Neuron (in vitro differentiated cells): ENCODE results near the gene DTHD1.

Experiments used
- H2AFZ ChIP-seq: one replicate; pipeline ENCODE4 v1.6.1; 2013; ENCODE audit warnings: low read depth, mild to moderate bottlenecking, inconsistent platforms, low read length, moderate library complexity
- H3K27me3 ChIP-seq: one replicate; pipeline ENCODE4 v1.6.1; 2013; ENCODE audit warnings: low read length; ENCODE audit not compliant: insufficient read depth
- H3K36me3 ChIP-seq: one replicate; pipeline ENCODE4 v1.6.1; 2013; ENCODE audit warnings: low read length; ENCODE audit not compliant: insufficient read depth
- H3K4me1 ChIP-seq: one replicate; pipeline ENCODE4 v1.6.1; 2013; ENCODE audit warnings: low read length; ENCODE audit not compliant: insufficient read depth
- H3K4me3 ChIP-seq: 2 replicates; pipeline ENCODE4 v1.5.1; 2013; ENCODE audit warnings: mild to moderate bottlenecking, low read length, moderate library complexity
- H3K9me3 ChIP-seq: one replicate; pipeline ENCODE4 v1.6.1; 2013; ENCODE audit warnings: low read length

DTHD1 gene

DNA sequence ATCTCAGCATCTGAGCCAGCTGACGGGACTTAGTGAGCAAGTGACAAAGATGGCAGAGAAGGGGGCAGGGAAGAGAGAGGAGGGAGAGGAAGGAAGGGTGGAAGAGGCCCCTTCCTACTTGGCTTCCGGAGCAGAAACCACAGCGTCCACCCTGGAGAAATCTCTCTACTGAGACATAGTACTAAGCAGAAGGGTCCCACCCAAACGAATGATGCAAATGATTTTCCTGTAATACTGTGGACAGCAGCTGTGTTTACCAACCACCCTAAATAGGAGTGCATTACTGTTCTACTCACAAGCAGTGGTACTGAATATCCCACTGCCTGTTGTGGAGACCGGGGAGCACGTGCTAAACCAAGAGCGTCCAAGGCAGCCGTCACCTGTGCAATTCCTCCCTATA, 29.4 kb downstream of the DTHD1 start:
- Histone ChIP-seq H3K4me1 (no peaks in the 10 kb centered on the region), H3K36me3 (no peaks in the 10 kb centered on the region)

GRCh38 chr4:36312511-36312910, 31.1 kb downstream of the DTHD1 start:
- H3K27me3 ChIP-seq = no peaks in the 10 kb centered on the region
- no peaks in the 10 kb centered on the region for H3K4me1 ChIP-seq
- H3K4me3 ChIP-seq = no peak overlapping the region
- H3K9me3 ChIP-seq = no peaks in the 10 kb centered on the region
- H2AFZ ChIP-seq = no peak overlapping the region
- no peaks in the 10 kb centered on the region for H3K36me3 ChIP-seq

More for the DNA sequence above, 29.4 kb downstream of the DTHD1 start:
- H2AFZ ChIP-seq = no peak overlapping the region
- H3K27me3 ChIP-seq = no peaks in the 10 kb centered on the region
- H3K4me3 ChIP-seq = no peak overlapping the region
- no peaks in the 10 kb centered on the region for H3K9me3 ChIP-seq

DNA sequence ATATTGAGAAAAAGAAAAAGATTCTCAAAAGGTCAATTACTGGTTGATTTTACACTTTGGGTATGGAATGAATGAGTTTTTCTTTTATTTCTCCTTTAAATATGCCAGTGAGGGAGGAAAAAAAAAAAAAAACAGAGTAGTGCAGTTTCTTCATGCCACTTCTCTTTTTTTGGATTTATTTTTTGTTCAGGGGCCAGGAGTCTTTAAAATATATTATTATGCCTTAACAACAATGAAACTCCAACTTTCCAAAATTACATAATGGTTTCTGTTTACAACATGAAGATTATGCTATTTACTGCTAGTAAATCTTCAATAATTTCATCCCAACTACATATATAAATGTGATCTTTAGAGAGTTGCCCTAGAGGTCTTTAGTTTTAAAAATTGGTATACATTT, 31.9 kb downstream of the DTHD1 start:
- H2AFZ ChIP-seq = no peak overlapping the region
- H3K36me3 ChIP-seq = no peaks in the 10 kb centered on the region
- H3K9me3 ChIP-seq = no peaks in the 10 kb centered on the region
- H3K27me3 ChIP-seq = no peaks in the 10 kb centered on the region
- no peaks in the 10 kb centered on the region for H3K4me1 ChIP-seq
- H3K4me3 ChIP-seq = no peak overlapping the region

DNA sequence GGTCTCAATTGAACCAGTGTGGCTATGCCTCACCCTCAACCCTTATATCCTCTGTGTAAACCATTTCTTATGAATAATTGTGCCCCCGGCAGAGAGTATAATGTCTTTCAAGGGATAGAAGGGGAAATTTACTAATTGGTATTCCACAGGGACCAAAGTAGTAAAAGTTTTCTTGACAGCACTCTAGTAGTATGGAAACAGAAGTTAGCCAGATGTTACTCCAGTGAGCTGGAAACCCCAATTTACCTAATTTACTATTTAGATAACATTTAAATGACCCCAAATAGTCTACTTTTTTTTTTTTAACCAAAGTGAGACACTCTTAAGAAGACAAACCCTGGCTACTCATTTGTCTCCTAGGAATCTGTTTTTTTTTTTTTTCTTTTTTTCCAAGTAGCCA, 32.3 kb downstream of the DTHD1 start:
- Histone ChIP-seq H3K4me3 (no peak overlapping the region), H3K4me1 (no peaks in the 10 kb centered on the region), H3K36me3 (no peaks in the 10 kb centered on the region), H2AFZ (no peak overlapping the region), H3K27me3 (no peaks in the 10 kb centered on the region), H3K9me3 (no peaks in the 10 kb centered on the region)

DNA sequence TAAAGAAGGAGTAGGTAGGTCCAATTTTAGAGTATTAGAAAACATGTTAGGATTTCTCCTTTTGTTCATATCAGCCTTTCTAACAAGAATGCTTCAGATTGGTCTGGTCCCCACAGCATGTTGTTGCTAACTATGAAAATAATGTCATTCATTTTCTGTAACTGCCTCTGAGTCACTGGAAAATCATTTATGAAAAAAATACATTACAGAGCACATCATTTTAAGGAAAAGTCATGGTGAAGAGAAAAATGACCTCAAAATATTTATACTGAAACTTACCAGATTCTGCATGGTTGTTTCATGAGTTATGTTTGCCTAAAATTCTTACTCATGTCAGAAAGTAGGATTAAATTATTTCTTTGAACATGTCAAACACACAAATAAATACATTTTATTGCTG, 35.2 kb downstream of the DTHD1 start:
- no peak overlapping the region for H2AFZ ChIP-seq
- H3K27me3 ChIP-seq = no peaks in the 10 kb centered on the region
- H3K9me3 ChIP-seq = no peaks in the 10 kb centered on the region
- no peaks in the 10 kb centered on the region for H3K4me1 ChIP-seq
- H3K4me3 ChIP-seq = no peak overlapping the region
- H3K36me3 ChIP-seq = no peaks in the 10 kb centered on the region

DNA sequence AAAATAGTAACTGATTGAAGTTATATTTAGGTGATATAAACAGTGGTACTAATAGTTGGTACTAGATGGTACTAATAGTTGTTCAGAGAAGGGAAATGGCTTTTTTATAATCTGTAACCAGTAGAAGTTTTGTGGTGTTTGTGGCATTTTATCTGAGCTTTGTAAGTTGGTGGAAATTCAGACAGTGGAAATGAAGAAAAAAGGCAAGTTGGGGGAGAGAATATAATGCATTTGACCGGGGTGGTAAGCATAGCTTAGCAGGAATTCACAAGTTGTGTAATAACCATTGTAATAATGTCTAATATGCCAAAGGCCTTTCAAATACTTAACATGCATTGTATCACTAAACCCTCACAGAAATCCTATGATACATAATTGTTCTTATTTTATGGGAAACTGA, 36.3 kb downstream of the DTHD1 start:
- Histone ChIP-seq H2AFZ (no peak overlapping the region), H3K27me3 (no peaks in the 10 kb centered on the region), H3K9me3 (no peaks in the 10 kb centered on the region), H3K4me1 (no peaks in the 10 kb centered on the region), H3K4me3 (no peak overlapping the region), H3K36me3 (no peaks in the 10 kb centered on the region)

- Histone ChIP-seq H3K27me3 (no peaks in the 10 kb centered on the region), H3K4me3 (no peak overlapping the region), H3K9me3 (no peaks in the 10 kb centered on the region), H3K4me1 (no peaks in the 10 kb centered on the region), H3K36me3 (no peaks in the 10 kb centered on the region), H2AFZ (no peak overlapping the region)
These were observed 38.9 kb downstream of the DTHD1 start for GRCh38 chr4:36320117-36320896.

- Histone ChIP-seq H3K9me3 (no peaks in the 10 kb centered on the region), H3K27me3 (no peaks in the 10 kb centered on the region), H2AFZ (no peak overlapping the region), H3K36me3 (no peaks in the 10 kb centered on the region), H3K4me3 (no peak overlapping the region), H3K4me1 (no peaks in the 10 kb centered on the region)
These were observed 39.8 kb downstream of the DTHD1 start for GRCh38 chr4:36321176-36321575.

DNA sequence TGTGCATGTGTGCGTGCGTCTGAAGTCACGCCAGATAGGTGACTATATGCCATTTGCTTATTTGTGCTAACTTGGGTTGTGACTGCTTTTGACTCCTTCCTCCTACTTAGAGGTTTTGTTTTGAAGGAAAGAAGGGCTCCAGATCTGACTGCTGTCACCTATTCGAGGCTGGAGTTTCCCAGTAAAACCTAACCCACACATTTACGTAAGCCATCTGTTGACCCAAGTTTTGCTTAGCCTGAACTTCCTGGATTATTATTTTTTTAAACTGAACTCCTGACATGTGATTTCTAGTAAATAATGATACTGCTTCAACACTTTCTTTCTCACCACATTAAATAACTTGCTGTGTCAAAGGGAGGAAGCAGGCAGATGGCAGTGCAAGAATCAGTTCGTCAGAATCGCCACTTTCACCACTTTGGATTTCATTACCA, 41.5 kb downstream of the DTHD1 start:
- Histone ChIP-seq H3K4me1 (no peaks in the 10 kb centered on the region), H2AFZ (no peak overlapping the region), H3K9me3 (no peaks in the 10 kb centered on the region), H3K4me3 (no peak overlapping the region), H3K27me3 (no peaks in the 10 kb centered on the region), H3K36me3 (no peaks in the 10 kb centered on the region)

GRCh38 chr4:36323816-36324419, 42.5 kb downstream of the DTHD1 start:
- H3K4me1 ChIP-seq = no peaks in the 10 kb centered on the region

GRCh38 chr4:36324808-36325207, 43.4 kb downstream of the DTHD1 start:
- H2AFZ ChIP-seq = no peak overlapping the region
- H3K27me3 ChIP-seq = no peaks in the 10 kb centered on the region
- no peak overlapping the region for H3K4me3 ChIP-seq
- H3K4me1 ChIP-seq = no peaks in the 10 kb centered on the region
- no peaks in the 10 kb centered on the region for H3K9me3 ChIP-seq
- H3K36me3 ChIP-seq = no peaks in the 10 kb centered on the region

More at GRCh38 chr4:36323816-36324419, 42.5 kb downstream of the DTHD1 start:
- Histone ChIP-seq H3K36me3 (no peaks in the 10 kb centered on the region), H2AFZ (no peak overlapping the region), H3K9me3 (no peaks in the 10 kb centered on the region), H3K27me3 (no peaks in the 10 kb centered on the region), H3K4me3 (no peak overlapping the region)

GRCh38 chr4:36325499-36325898, 44.1 kb downstream of the DTHD1 start:
- Histone ChIP-seq H3K4me3 (no peak overlapping the region), H3K9me3 (no peaks in the 10 kb centered on the region), H3K36me3 (no peaks in the 10 kb centered on the region), H3K4me1 (no peaks in the 10 kb centered on the region), H2AFZ (no peak overlapping the region), H3K27me3 (no peaks in the 10 kb centered on the region)

- Histone ChIP-seq H3K27me3 (no peaks in the 10 kb centered on the region), H3K36me3 (no peaks in the 10 kb centered on the region), H3K9me3 (no peaks in the 10 kb centered on the region), H3K4me3 (no peak overlapping the region), H2AFZ (no peak overlapping the region), H3K4me1 (no peaks in the 10 kb centered on the region)
These were observed 44.5 kb downstream of the DTHD1 start for GRCh38 chr4:36325926-36326325.
